ENCODE measurements around the gene ERG.

ERG gene

GRCh38 chr21:38498057-38498833 lies at the start of gene ERG:
Gene ERG (minus strand): TSS chr21:38498477. CDS start chr21:38498380, 97 bp downstream.
- no peak for DNase-seq

DNA sequence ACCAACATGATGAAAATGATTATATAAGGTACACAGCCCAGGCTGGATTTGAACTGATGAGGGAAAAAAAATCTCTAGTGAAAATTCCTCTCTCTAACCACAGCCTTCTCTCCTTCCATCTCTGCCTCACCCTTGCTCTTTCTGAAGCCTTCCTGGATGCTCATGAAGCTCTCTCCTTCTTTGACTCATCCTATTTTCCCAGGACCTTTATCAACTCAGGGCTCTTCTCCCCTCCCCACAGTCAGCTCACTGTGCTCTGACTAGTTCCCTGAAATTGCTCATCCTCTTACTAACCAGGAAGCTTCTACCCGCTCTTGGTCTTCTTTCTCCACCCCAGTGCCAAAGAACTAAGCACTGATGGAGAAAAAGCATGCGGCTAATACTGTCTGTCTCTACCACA lies 46.4 kb upstream of the ERG start:
- no peak for DNase-seq

GRCh38 chr21:38542263-38542662 lies 44.0 kb upstream of the ERG start:
- DNase-seq, result no peak

GRCh38 chr21:38538353-38538752 lies 40.1 kb upstream of the ERG start:
- DNase-seq, result no peak

- DNase-seq, result no peak
Measured at GRCh38 chr21:38534591-38534990, 36.3 kb upstream of the ERG start.

- DNase-seq, result peak in 2 of 3 experiments; percentile 18 to 60
Measured at GRCh38 chr21:38533887-38534286, 35.6 kb upstream of the ERG start.

- DNase-seq, result no peak
Measured at GRCh38 chr21:38531591-38531990, 33.3 kb upstream of the ERG start.

- DNase-seq, result no peak
Measured at GRCh38 chr21:38531039-38531541, 32.8 kb upstream of the ERG start.

GRCh38 chr21:38527737-38528136 lies 29.5 kb upstream of the ERG start:
- no peak for DNase-seq

DNA sequence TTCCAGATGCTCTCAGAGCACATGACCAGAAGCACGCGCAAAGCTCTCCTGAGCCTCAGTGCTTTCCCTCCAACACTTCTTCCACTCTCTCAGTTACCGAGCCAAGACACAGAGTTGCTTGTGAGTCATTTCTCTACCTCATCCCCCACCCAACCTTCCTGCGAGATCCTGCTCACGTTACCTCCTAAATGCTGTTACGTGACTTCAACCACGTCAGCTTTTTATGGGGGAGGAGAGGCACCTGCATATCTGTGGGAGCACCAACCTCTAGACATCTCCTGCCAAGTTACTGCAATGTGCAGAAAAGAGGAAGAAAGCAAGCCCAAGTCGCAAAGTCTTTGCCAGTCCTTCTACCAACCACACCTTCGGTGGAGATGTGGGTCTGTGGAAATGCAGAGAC lies 27.2 kb upstream of the ERG start:
- no peak for DNase-seq

GRCh38 chr21:38524168-38525153 lies 26.2 kb upstream of the ERG start:
- peak in 1 of 3 experiments; percentile 21 for DNase-seq

DNA sequence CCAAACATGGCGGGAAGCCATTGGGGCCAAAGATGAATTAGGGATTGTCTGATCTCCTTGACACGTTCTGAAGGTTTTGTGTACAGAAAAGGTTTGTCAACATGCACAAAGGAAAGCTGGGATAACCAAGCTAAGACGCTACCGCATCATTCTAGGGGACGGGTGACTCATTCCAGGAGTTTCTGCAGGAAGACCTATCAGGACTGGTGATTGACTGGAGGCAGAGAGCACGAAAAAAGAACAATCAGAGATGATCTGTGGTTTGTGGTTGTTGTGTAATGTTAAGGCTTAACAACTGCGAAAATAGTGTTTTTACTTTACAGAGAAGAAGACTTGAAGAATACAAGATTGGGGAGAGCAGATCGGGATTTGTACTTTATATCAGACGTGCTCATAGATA lies 22.2 kb upstream of the ERG start:
- no peak for DNase-seq

DNA sequence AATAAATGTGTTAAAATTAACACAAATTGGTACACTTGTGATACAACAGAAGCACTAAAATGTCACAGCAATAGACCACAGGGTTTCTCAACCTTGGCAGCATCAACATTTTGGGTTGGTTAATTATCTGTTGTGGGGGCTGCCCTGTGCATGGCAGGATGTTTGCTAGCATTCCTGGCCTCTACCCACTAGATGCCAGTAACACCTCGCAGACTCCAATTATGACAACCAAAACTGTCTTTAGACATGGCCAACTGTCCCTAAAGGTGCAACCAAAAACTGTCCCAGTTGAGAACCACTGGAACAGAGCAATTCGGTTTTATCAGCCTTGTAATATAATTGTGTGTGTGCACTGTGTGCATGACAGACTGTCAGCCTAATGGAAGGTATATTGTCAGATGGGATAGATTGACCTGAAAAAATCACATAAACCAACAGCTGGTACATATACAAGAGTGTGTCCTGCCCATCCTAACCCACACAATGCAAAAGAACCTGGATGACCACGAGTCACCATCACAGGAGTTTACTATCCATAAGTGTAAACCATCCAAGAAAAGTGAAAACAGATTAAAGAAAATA lies 13.5 kb upstream of the ERG start:
- DNase-seq, result peak in 1 of 3 experiments; percentile 12

- DNase-seq, result no peak
Measured at GRCh38 chr21:38511198-38511597, 12.9 kb upstream of the ERG start.

DNA sequence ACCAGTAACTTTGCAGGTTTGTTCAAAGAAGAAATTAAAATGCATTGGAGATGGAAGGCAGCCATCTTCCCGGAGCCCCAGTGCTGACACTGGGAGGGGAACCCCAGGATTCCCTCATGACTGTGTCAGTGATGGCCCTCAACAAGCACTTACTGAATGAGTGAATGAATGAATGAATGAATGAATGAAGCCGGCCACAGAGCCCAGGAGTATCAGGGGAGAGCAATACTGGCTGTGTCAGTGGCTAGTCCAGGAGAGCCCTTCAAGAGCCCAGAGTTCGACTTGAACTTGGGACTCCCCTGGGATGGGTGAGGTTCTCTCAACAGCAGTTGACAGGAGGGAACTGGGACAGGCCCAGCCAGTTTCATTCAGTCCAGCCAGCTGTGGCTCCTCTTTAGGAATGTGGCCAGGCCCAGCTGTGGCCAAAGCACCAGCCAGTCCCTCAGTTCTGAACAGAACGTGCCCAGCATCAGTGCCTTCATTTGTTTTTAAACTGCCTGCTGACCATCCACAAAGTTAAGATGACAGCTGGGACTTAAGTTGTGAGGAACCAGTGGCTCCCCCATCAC lies 9.2 kb upstream of the ERG start:
- no peak for DNase-seq

GRCh38 chr21:38506661-38507281 lies 8.5 kb upstream of the ERG start:
- peak; percentile 13 to 68 (median 37) for DNase-seq

DNA sequence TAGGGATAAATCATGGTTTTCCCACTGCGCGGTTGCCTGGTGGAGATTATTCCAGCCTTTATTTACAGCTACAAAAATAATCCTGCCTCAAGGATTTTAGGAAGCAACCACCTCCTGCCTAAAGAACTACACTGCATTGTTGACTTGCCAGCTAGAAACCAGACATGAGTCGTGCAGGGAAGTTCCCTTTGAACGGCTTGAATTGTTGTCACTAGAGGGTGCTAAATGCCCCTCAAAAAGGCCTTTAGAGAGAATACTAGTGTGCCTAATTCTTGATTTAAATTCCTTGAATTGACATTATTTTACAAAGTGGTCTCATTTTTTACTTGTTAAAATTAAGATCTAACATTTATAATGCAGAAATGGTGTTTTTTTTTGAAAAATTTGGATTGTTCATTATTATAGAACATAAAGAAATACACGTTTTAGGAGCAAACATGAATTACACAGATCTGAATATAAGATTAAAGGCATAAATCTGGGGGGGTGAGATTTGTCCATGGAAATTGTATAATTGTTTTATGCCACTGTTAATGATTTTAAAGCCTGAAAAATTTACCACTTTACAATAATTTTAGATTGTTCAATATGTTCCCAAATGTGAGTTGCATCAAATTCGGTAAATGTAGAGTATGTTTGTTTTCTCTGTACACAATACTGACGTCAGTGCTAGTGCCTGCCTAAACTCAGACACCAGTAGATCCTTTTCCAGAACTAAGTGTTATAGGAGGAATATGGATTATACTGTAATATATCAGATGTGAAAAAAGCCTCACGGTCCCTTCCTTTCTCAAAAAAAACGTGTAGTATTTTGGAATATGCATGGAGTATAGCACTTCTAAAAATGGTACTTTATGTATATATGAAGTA lies 7.6 kb upstream of the ERG start:
- peak; percentile 64 to 89 (median 70) for DNase-seq

DNA sequence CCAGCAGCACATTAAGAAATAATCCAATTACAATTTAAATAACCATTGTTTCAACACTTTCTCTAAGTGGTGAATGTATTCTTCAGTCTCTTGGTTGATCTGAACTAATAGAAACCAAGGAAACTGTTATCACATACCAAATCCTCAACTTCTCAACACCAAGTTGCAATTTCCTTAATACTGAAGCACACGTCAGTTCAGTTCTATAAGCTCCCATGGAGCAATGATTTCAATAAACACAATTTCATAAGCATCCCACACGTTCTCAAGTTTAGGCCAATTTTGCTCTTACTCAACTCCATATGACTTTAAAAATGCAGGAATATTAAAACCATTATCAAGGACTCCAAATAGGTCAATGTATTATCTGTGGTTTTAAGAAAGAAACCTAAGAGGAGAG lies 5.8 kb upstream of the ERG start:
- DNase-seq, result no peak

DNA sequence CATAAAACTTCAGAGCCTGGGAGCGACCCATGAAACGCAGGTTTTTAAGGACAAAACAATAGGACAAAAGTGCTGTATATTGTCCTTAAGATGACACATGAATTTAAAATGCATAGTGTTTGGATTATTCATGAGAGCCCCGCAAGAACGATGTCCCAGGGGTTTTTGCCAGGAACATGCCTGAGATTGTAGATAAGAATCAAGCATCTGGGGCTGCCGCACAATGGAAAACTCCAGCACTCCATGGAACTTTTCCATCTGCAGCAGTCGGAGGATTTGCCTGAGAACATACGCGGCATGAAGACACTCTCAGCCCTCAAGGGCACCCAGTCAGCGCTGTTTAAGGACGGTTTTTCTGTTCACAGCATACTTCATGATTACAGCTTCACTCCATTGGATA lies 5.3 kb upstream of the ERG start:
- DNase-seq, result no peak

- DNase-seq, result no peak
Measured at GRCh38 chr21:38500073-38500472, 1.8 kb upstream of the ERG start.

DNA sequence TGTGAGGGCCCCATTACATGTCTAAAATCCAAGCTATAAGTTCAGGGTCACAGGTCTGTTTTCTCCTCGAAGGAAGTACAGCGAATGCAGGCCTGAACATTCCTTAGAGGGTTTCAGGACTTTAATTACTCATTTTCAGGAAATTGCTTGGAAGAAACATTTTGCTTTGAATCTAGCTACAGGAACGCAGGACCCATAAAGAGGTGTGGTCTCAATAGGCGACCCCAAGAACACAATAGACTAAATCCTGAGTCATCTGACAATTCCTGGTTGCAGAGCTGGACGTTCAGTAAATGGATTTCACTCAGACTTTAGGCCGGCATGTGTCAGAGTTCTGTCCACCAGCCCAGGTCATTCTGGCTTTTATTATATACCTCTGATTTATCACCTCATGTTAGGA lies 1.0 kb upstream of the ERG start:
- no peak for DNase-seq

Data from NCI-H1417 (cell line).